Measurements from ENCODE around the gene SYT8. TPM values are rescaled to one million over a fixed set of nuclear protein-coding genes. Genes with fewer than 3 reads are reported as not detected.

SYT8 gene
- total RNA-seq, 1 donor from 2014 or later = not detected

DNA sequence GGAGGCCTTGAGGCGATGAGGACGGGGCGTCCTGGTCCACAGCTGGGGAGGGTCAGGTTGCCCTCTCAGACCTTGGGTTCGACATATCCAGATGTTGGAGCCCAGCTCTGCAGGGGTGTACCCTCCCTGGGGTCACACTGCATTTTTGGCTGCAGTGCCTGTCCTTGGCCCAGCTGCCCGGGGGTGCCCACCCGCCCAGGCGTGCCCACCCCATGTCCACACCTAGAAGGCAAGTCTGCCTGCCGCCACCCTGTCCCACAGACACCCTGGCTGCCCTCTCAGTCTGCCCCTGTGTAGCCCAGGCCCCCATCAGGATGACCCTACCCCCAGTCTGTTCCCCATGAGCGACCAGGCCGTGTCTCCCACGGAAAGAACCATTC, 21.1 kb downstream of the SYT8 start:
- Mint-ChIP-seq H3K9me3 (no peaks in the 10 kb centered on the region), H3K4me1 (ENCODE audit: low read depth) (peaks cover 22% of the 10 kb centered on the region), H3K27ac (peak overlapping the region; percentile 79), H3K36me3 (ENCODE audit: low read depth) (peaks cover 32% of the 10 kb centered on the region), H3K4me3 (ENCODE audit: low read depth) (peak overlapping the region; percentile 40), H3K27me3 (ENCODE audit: low read depth) (no peaks in the 10 kb centered on the region)
- no peak for DNase-seq (ENCODE audit: low spot score)
- intact Hi-C loops (cut with micrococcal nuclease) = loop anchor here (1.0 to 2.0 kb wide), 3 partner anchors 17 to 287 kb away; partner anchors contain the start of gene TNNI2

DNA sequence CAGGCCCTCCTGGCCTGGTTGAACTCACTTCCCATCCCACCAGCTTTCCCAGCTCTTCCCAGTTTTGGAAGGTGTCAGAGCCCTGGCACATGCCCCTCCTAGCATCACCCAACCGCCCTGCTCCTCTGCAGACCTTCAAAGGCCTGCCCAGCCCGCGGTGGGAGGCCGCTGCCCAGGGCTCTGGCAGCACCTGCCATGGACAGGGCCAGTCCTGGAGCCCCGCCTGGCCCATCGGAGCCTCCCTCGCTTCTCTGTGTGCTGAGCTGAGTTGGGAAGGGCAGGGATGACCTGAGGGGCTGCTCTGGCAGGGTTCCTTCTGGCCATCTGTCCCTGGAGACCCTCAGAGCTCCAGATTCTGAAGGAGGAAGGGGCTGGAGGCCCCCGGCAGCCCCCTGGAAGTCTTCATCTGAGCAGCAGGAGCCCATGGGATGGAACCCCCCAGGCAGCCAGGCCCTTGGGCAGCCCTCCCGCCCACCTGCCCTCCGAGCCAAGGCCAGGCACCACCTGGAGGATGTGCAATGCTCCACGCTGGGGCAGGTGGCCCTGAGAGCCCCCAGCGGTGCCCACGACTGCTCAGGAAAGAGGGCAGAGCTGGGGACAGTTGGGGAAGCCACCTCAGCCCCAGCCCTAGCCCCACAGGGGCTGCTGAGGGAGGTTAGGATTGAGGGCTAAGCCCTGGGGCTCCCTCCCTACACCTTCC, 21.7 kb downstream of the SYT8 start:
- H3K9me3 Mint-ChIP-seq = no peaks in the 10 kb centered on the region

DNA sequence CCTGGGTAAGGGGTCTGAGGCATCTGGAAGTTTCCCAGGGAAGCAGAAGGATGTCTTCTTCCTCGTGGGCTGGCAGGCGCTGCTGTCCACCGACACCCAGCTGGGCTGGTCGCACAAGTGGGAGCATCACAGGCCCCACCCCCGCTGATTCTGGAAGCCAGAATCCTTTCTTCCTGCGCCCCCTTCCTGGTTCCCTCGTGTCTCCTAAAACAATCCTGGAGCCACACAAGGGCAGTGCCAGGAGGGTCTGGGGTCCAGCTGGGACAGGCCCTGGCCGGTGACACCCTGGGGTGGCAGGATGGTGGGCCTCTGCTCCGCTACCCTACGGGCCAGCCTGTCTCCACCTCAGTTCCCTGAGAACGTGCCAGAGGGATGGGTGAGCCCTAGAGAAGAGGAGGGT, 22.3 kb downstream of the SYT8 start:
- H3K27me3 Mint-ChIP-seq (ENCODE audit: low read depth) = no peaks in the 10 kb centered on the region
- no peak overlapping the region for H3K4me3 Mint-ChIP-seq (ENCODE audit: low read depth)
- no peak for DNase-seq (ENCODE audit: low spot score)
- peaks cover 16% of the 10 kb centered on the region for H3K4me1 Mint-ChIP-seq (ENCODE audit: low read depth)
- no peaks in the 10 kb centered on the region for H3K9me3 Mint-ChIP-seq
- H3K36me3 Mint-ChIP-seq (ENCODE audit: low read depth) = peaks cover 32% of the 10 kb centered on the region
- intact Hi-C loops (cut with micrococcal nuclease) = no loop called here
- no peak overlapping the region for H3K27ac Mint-ChIP-seq

More for the DNA sequence above, 21.7 kb downstream of the SYT8 start:
- intact Hi-C loops (cut with micrococcal nuclease) = no loop called here
- DNase-seq (ENCODE audit: low spot score) = no peak
- Mint-ChIP-seq H3K27ac (peak overlapping the region; percentile 79), H3K4me3 (ENCODE audit: low read depth) (peak overlapping the region; percentile 40), H3K36me3 (ENCODE audit: low read depth) (peaks cover 32% of the 10 kb centered on the region), H3K27me3 (ENCODE audit: low read depth) (no peaks in the 10 kb centered on the region), H3K4me1 (ENCODE audit: low read depth) (peaks cover 18% of the 10 kb centered on the region)

DNA sequence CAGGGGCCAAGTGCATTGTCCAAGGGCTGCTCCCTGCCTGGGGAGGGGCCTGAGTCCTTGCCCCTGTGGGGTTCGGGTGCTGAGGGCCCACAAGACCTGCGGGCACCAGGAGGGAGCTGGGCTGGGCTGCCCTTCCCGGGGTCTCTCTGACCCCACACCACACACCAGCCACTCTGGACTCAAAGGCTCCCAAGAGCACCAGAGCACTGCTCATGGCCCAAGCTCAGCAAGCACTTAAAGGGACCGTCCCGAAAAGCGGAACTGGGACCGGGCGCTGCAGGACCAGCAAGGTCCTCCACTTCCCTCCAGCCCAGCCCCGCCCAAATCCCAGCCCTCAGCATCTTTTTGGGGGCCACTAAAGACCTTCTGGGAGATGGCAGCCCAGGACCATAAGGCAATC, 23.4 kb downstream of the SYT8 start:
- Mint-ChIP-seq H3K27ac (no peak overlapping the region), H3K36me3 (ENCODE audit: low read depth) (peaks cover 28% of the 10 kb centered on the region), H3K4me3 (ENCODE audit: low read depth) (no peak overlapping the region), H3K27me3 (ENCODE audit: low read depth) (no peaks in the 10 kb centered on the region), H3K4me1 (ENCODE audit: low read depth) (peaks cover 8% of the 10 kb centered on the region), H3K9me3 (no peaks in the 10 kb centered on the region)
- DNase-seq (ENCODE audit: low spot score) = no peak
- intact Hi-C loops (cut with micrococcal nuclease) = no loop called here

DNA sequence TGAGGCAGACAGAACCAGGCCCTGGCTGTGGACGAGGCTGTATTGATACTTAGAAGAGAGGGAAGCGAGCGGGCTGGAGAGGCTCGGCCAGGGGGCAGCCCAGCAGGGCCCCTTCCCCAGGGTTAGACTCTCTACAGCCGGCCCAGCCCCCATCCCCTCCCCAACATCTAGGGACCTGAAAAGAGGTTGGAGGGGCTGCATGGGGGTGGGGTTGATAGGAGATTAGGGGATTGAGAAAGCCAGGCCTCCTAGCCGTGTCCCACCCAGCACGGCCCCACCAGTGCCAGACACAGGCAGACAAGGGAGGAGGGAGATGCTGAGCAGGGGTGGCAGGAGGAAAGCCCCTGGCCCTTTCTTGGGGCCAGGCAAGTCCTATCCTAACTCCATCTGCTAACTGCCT, 23.8 kb downstream of the SYT8 start:
- Mint-ChIP-seq H3K27ac (no peak overlapping the region), H3K4me3 (ENCODE audit: low read depth) (no peak overlapping the region), H3K4me1 (ENCODE audit: low read depth) (peaks cover 8% of the 10 kb centered on the region), H3K9me3 (no peaks in the 10 kb centered on the region), H3K36me3 (ENCODE audit: low read depth) (peaks cover 24% of the 10 kb centered on the region), H3K27me3 (ENCODE audit: low read depth) (no peaks in the 10 kb centered on the region)
- intact Hi-C loops (cut with micrococcal nuclease) = no loop called here
- DNase-seq (ENCODE audit: low spot score) = no peak

DNA sequence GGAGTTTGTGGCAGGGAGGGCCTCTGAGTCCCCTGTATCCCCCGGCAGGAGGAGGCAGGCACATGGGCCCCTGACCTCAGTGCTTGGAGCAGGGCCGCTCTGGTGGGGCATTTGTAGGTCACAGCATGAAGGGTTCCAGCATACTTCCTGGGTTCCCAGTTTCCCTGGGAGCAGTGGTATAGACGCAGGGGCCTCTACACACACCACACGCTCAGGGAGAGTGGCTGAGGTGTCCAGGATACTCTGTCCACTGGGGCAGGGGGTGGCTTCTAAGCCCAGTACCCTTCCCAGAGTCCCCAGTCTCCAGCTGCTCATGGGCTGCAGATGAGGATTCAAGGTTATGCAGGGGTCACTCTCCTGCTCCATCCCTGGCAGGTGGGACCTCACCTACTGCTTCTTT, 24.2 kb downstream of the SYT8 start:
- Mint-ChIP-seq H3K27ac (no peak overlapping the region), H3K4me3 (ENCODE audit: low read depth) (no peak overlapping the region), H3K4me1 (ENCODE audit: low read depth) (peaks cover 8% of the 10 kb centered on the region), H3K27me3 (ENCODE audit: low read depth) (no peaks in the 10 kb centered on the region), H3K36me3 (ENCODE audit: low read depth) (peaks cover 19% of the 10 kb centered on the region), H3K9me3 (no peaks in the 10 kb centered on the region)
- no peak for DNase-seq (ENCODE audit: low spot score)
- intact Hi-C loops (cut with micrococcal nuclease) = no loop called here

DNA sequence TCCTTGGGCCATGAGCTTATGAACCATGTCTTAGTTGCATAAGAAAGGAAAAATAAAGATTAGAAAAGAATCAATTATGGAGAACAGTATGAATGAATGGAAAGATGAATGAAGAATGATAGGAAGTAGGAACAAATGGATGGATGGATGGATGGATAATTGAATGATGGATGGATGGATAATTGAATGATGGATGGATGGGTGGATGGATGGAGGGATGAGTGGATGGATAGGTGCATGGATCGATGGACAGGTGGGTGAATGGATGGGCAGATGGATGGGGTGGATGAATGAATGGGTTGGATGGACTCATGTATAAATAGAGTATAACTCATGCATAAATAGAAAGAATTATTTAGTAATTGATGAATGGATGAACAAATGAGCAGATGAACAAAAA, 25.3 kb downstream of the SYT8 start:
- Mint-ChIP-seq H3K36me3 (ENCODE audit: low read depth) (peaks cover 13% of the 10 kb centered on the region), H3K4me1 (ENCODE audit: low read depth) (peaks cover 8% of the 10 kb centered on the region), H3K9me3 (no peaks in the 10 kb centered on the region), H3K27me3 (ENCODE audit: low read depth) (no peaks in the 10 kb centered on the region), H3K27ac (no peak overlapping the region), H3K4me3 (ENCODE audit: low read depth) (no peak overlapping the region)
- intact Hi-C loops (cut with micrococcal nuclease) = no loop called here
- no peak for DNase-seq (ENCODE audit: low spot score)

DNA sequence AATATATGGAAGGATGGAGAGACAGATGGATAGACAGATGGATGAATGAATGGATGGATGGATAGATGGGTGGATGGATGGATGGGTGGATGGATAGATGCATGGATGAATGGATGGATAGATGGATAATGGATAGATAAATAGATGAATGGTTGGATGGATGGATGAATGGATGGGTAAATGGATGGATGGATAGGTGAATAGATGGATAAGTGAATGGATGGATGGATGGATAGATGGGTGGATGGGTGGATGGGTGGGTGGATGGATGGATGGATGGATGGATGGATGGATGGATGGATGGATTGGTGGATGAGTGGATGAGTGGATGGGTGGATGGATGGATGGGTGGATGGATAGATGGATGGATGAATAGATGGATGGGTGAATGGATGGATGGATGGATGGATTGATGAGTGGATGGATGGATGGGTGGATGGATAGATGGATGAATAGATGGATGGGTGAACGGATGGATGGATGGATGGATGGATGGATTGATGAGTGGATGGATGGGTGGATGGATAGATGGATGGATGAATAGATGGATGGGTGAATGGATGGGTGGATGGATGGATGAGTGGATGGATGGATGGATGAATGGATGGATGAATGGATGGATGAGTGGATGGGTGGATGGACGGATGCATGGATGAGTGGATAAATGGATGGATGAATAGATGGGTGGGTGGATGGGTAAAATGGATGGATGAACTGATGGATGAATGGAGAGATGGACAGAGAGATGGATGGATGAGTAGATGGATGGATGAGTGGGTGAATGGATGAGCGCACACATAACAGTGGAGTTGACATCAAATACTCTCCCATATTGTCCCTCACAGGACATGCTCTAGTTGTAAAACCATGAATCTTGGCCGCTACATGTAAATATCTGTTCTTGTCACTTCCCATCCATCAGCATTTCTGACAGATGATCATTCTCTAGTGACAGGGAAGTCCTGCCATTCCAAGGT, 26.9 kb downstream of the SYT8 start:
- intact Hi-C loops (cut with micrococcal nuclease) = no loop called here
- Mint-ChIP-seq H3K36me3 (ENCODE audit: low read depth) (peaks cover 19% of the 10 kb centered on the region), H3K4me1 (ENCODE audit: low read depth) (peaks cover 6% of the 10 kb centered on the region), H3K27me3 (ENCODE audit: low read depth) (no peaks in the 10 kb centered on the region), H3K27ac (no peak overlapping the region), H3K4me3 (ENCODE audit: low read depth) (no peak overlapping the region), H3K9me3 (no peaks in the 10 kb centered on the region)
- DNase-seq (ENCODE audit: low spot score) = no peak

DNA sequence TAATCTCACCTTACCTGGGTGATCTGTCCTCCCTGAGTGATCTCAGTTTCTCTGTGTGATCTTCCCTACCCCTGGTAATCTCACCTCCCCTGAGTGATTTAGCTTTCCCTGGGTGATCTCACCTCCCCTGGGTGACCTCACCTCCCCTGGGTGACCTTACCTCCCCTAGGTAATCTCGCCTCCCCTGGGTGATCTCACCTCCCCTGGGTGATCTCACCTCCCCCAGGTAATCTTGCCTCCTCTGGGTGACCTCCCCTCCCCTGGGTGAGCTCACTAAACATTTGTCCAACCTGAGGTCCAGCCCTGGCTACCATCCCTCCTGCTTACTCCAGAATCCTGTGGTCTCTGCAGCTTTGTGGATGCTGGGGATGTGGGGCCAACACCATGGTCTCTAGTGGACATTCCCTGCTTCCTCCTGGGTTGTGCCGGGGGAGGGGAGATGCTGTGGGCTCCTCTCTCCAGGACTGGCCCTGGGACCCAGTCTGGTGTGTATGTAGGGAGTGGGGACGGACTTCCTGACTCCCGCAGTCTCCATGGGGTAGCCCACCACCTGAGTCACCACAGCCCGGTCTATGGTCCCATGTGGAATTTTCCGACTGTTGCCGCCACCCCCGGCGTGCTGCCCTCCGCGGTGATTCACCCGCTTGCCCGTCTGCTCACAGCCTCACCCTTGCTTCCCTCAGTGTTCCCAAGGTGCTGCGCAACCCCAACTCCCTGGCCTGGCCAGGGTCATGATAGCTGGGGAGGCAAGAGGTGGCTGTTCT, 28.0 kb downstream of the SYT8 start:
- Mint-ChIP-seq H3K27me3 (ENCODE audit: low read depth) (no peaks in the 10 kb centered on the region), H3K4me3 (ENCODE audit: low read depth) (no peak overlapping the region), H3K4me1 (ENCODE audit: low read depth) (peaks cover 6% of the 10 kb centered on the region), H3K27ac (no peak overlapping the region), H3K36me3 (ENCODE audit: low read depth) (peaks cover 19% of the 10 kb centered on the region), H3K9me3 (no peaks in the 10 kb centered on the region)
- intact Hi-C loops (cut with micrococcal nuclease) = no loop called here
- no peak for DNase-seq (ENCODE audit: low spot score)

DNA sequence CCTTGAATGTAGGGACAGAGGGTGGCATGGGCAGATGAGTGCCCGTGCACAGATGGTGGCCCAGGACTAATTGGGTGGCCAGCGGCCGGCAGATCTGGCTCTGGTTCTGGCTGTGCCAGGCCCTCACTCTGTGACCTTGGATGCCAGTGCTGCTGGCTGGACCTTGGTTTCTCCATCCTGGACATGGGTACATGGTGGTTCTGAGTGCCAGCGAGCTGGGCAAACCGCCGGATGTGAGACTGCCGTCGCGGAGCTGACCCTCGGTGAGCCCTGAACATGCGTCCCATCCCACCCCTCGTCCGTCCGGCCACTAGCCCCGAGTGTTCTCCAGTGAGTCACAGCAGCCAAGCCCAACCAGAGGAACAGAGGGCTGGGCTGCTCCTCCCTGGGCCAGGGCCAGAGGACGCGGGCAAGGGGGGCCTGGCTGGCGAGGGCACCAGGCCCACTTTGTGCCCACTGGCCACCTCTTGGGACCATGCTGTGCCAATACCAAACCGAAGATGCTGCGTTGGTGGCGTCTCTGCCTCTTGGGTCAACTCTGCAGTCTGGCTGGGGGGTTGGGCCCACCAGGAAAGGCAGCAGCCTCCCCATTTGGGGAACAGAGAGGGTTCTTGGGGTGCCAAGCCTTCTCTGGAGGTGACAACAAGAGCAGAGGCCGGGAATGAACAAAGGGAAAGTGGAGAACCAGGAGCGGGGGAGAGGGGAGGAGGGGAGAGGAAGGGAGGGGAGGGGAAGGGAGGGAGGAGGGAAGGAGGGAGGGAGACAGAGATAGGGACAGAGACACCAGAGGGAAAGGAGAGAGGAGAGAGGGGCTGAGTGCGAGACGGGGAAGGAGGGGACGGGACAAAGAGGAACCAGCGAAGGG, 28.8 kb downstream of the SYT8 start:
- Mint-ChIP-seq H3K36me3 (ENCODE audit: low read depth) (peaks cover 15% of the 10 kb centered on the region), H3K27ac (no peak overlapping the region), H3K4me3 (ENCODE audit: low read depth) (no peak overlapping the region), H3K4me1 (ENCODE audit: low read depth) (peaks cover 4% of the 10 kb centered on the region), H3K27me3 (ENCODE audit: low read depth) (no peaks in the 10 kb centered on the region), H3K9me3 (no peaks in the 10 kb centered on the region)
- intact Hi-C loops (cut with micrococcal nuclease) = no loop called here
- DNase-seq (ENCODE audit: low spot score) = no peak

DNA sequence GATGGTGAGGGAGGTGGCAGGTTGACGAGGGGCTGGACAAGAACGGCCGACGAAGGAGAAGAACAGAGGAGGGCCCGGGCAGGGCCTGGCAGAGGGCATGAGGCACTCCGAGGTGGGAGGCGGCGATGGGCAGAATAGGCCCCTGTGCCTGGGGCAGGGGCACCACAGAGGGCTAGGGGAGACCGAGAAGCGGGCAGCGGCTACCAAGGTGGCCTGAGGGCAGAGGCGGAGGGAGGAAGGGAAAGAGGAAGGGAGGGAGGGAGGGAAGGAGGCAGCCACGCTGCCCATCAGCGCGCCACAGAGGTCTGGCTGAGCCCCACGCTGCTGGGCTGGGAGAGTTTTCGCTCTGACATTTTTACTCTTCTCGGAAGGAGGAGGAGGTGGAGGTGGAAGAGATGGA, 29.4 kb downstream of the SYT8 start:
- Mint-ChIP-seq H3K27ac (no peak overlapping the region), H3K9me3 (no peaks in the 10 kb centered on the region), H3K4me3 (ENCODE audit: low read depth) (no peak overlapping the region), H3K4me1 (ENCODE audit: low read depth) (peaks cover 9% of the 10 kb centered on the region), H3K27me3 (ENCODE audit: low read depth) (no peaks in the 10 kb centered on the region), H3K36me3 (ENCODE audit: low read depth) (peaks cover 15% of the 10 kb centered on the region)
- intact Hi-C loops (cut with micrococcal nuclease) = no loop called here
- no peak for DNase-seq (ENCODE audit: low spot score)
